Measurements from ENCODE around the gene SLC4A3.
"Not testable (repeated sequence)": the region's sequence is repeated elsewhere in the genome, so short reads cannot be mapped to it uniquely, and the experiment has no call there.

The SLC4A3 gene

GRCh38 chr2:219651656-219652055 lies 24.2 kb downstream of the SLC4A3 start:
- DNase-seq, result not testable (repeated sequence)

- no peak for DNase-seq
These were observed 29.1 kb downstream of the SLC4A3 start for GRCh38 chr2:219656526-219656925.

GRCh38 chr2:219658196-219658846 lies 30.9 kb downstream of the SLC4A3 start:
- no peak for DNase-seq

- no peak for DNase-seq
These were observed 31.4 kb downstream of the SLC4A3 start for GRCh38 chr2:219658874-219659273.

- DNase-seq, result no peak
These were observed 33.9 kb downstream of the SLC4A3 start for GRCh38 chr2:219661197-219661954.

- DNase-seq, result no peak
These were observed 34.5 kb downstream of the SLC4A3 start for GRCh38 chr2:219661955-219662395.

DNA sequence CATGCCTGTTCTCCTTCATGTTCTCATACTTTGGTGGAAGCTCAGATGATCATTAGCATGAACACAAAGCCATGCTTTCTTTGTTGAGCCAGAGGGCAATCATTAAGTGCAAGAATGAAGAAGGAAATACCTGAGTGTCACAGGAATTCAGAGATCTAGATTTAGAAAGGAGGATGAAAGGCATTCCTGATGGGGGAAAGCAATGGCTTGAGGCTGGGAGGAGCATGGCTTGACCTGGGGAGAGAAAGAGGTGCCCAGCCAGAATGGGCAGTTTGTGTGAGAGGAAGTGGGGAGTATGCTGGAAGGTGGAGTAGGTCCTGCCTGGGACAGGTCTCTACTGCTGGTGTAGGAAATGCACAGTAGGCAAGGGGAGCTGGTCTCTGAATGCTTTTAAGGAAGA lies 35.1 kb downstream of the SLC4A3 start:
- no peak for DNase-seq

- DNase-seq, result no peak
These were observed 35.8 kb downstream of the SLC4A3 start for GRCh38 chr2:219663116-219663762.

- no peak for DNase-seq
These were observed 36.6 kb downstream of the SLC4A3 start for GRCh38 chr2:219664041-219664440.

GRCh38 chr2:219664944-219665343 lies 37.5 kb downstream of the SLC4A3 start:
- no peak for DNase-seq

DNA sequence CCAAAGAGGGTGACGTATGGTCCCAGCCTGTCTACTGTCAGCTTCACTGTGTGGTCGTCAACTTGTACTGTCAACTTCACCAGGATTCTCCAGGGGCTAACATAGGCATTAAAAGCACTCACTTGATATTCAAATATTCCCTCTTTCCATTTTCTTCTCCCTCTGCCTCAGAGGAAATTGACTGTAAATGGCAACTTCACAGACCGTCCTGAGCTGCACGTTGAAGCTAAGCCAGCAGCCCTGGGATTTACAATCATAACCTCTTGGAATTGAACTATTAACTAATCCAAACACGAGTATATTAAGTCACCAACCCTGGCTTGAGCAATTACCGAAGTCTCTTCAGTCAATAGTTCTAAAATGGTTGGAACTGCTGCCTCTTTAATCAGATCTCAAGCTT lies 38.5 kb downstream of the SLC4A3 start:
- no peak for DNase-seq

- no peak for DNase-seq
These were observed 40.9 kb downstream of the SLC4A3 start for GRCh38 chr2:219668316-219668715.

DNA sequence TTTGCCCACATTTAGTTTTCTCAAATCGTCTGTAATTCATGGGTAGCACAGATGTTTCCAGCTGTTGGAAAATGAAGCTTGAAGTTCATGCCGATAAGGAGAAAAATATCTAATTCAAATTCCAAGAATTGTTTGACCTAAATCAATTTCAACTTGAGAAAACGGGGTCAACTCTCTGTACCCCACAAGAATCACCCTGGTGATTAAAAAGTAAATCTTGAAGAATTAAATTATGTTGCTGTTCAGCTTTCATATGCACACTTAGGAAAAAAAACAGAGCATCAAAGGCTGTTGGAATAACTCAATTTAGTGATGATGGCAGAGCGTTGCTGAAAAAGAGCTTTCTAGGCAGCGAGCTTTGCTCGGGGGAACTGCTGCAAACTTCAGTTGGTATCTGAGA lies 43.0 kb downstream of the SLC4A3 start:
- DNase-seq, result no peak

DNA sequence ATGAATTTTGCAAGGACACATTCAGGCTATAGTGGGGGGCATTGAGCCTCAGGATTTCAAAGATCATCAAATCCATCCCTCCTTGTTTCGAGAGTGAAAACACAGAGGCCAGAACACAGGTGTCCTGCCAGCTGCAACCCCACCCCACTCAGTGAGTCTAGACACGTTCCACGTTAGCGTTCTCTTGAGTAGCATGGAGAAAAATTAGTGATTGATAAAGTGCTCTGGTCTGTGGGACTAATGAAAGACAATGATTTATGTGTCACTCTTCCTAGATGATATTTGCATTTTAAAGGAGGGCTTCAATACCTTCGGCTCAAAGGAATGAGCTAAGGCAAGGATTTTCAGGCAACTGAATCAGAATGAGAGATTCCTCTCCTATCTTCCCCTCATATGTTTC lies 43.8 kb downstream of the SLC4A3 start:
- no peak for DNase-seq

DNA sequence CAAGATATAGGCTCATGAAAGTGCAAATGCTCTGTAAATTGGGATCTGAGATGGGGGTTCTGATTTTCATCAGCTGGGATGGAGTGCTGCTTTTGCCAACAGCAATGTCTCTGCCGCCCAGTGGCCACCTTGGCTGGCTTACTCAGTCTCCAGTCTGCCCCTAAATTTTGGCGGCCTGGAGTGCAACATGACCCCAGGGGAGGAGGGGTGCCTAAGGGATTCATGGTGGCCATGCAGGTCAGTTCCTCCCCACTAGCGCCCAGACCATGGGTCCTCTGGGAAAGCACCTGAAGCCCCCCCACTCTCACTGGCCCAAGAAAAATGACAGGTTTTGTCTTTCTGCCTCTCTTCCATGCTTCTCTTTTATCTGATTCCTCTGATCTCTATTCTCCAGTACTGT lies 45.0 kb downstream of the SLC4A3 start:
- no peak for DNase-seq

- DNase-seq, result no peak
These were observed 47.8 kb downstream of the SLC4A3 start for GRCh38 chr2:219675221-219675620.

DNA sequence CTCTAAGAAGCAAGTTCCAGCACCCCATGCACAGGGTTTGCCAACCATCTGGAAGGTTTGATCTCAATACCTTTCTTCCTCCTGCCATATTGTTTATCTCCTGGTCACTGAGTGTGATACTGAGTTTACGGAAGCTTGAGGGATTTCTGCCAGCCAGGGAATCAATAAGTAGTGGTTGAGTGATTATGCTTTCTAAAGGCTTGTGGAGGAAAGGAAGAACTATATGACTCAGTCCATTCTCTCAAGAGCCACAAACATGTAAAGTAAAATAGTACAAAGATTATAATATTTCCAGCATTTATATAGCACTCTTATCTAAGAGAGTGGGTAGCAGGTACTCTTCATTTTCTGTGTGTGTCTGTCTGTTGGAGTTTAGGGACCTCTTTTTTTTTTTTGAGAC lies 49.2 kb downstream of the SLC4A3 start:
- no peak for DNase-seq

GRCh38 chr2:219679041-219679440 lies 51.6 kb downstream of the SLC4A3 start:
- DNase-seq, result no peak

- DNase-seq, result no peak
These were observed 52.1 kb downstream of the SLC4A3 start for GRCh38 chr2:219679571-219679970.

- no peak for DNase-seq
These were observed 53.7 kb downstream of the SLC4A3 start for GRCh38 chr2:219680958-219681693.

DNA sequence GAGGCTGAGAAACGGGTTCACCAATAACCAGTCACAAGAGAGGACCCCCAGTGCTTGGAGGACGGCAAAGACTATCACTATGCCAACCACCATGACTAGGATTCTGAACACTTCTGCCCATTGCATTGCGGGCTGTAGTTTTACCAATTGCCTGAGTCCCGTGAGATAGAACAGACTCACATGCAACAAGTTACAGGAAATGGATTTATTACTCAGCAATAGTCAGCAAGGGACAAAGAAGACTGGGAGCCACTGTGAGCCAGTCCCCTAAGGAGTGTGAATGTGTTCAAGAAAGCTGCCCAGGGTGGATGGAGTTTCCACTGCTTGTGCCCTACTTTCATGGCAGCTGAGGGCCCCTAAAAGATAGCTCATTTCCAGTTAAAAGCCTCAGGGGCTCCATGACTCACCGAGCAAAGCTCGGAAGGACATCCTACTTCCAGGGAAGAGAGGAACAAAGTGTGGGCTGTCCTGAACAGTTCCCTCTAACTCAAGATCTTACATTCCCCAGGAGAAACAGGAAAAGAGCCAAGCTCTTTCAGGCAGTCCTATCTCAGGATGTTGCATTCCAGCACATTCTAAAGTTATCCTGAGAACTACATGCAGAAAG lies 54.4 kb downstream of the SLC4A3 start:
- no peak for DNase-seq

- DNase-seq, result not testable (repeated sequence)
These were observed 56.0 kb downstream of the SLC4A3 start for GRCh38 chr2:219683474-219683873.

Measured in amniotic stem cell (primary cell).